Measurements from ENCODE around the gene ERLIN1. TPM values are rescaled to one million over a fixed set of nuclear protein-coding genes. Genes with fewer than 3 reads are reported as not detected.
A peak's percentile ranks its signal among the peaks of the same experiment; 100 is the strongest.

ERLIN1 gene
- total RNA-seq, 6 experiments from 2014 or later = 56.9 to 83.1 (median 74.2) TPM

GRCh38 chr10:100158044-100158805, 27.6 kb downstream of the ERLIN1 start:
- H3K9me3 Mint-ChIP-seq = no peaks in the 10 kb centered on the region
- no peaks in the 10 kb centered on the region for H3K27me3 Mint-ChIP-seq (ENCODE audit: insufficient read depth)
- H3K4me1 Mint-ChIP-seq (ENCODE audit: low read depth) = peaks cover 17% of the 10 kb centered on the region
- TF ChIP-seq CTCF (IDR thresholded peaks at IDR 0.05) = no peak
- no peak for DNase-seq
- no peak overlapping the region for H3K4me3 Mint-ChIP-seq
- no peak overlapping the region for H3K27ac Mint-ChIP-seq
- peaks cover 57% of the 10 kb centered on the region for H3K36me3 Mint-ChIP-seq (ENCODE audit: low read depth)

- H3K27ac Mint-ChIP-seq = no peak overlapping the region
- H3K27me3 Mint-ChIP-seq (ENCODE audit: insufficient read depth) = no peaks in the 10 kb centered on the region
- DNase-seq = no peak
- no peak overlapping the region for H3K4me3 Mint-ChIP-seq
- no peak for TF ChIP-seq CTCF (IDR thresholded peaks at IDR 0.05)
- H3K9me3 Mint-ChIP-seq = no peaks in the 10 kb centered on the region
- peaks cover 63% of the 10 kb centered on the region for H3K36me3 Mint-ChIP-seq (ENCODE audit: low read depth)
- peaks cover 18% of the 10 kb centered on the region for H3K4me1 Mint-ChIP-seq (ENCODE audit: low read depth)
Measured at GRCh38 chr10:100157156-100157555, 28.7 kb downstream of the ERLIN1 start.

- no peak for DNase-seq
- Mint-ChIP-seq H3K36me3 (ENCODE audit: low read depth) (peaks cover 68% of the 10 kb centered on the region), H3K27me3 (ENCODE audit: insufficient read depth) (no peaks in the 10 kb centered on the region), H3K9me3 (no peaks in the 10 kb centered on the region), H3K4me3 (no peak overlapping the region), H3K4me1 (ENCODE audit: low read depth) (peaks cover 18% of the 10 kb centered on the region), H3K27ac (no peak overlapping the region)
- TF ChIP-seq CTCF (IDR thresholded peaks at IDR 0.05) = no peak
Measured at GRCh38 chr10:100155936-100156335, 29.9 kb downstream of the ERLIN1 start.

- Mint-ChIP-seq H3K27ac (no peak overlapping the region), H3K9me3 (no peaks in the 10 kb centered on the region), H3K27me3 (ENCODE audit: insufficient read depth) (no peaks in the 10 kb centered on the region), H3K4me3 (no peak overlapping the region; the same call in 1 of the 2 replicates), H3K36me3 (ENCODE audit: low read depth) (peaks cover 71% of the 10 kb centered on the region), H3K4me1 (ENCODE audit: low read depth) (peaks cover 20% of the 10 kb centered on the region)
- no peak for DNase-seq
- TF ChIP-seq CTCF (IDR thresholded peaks at IDR 0.05) = no peak
Measured at GRCh38 chr10:100154666-100155065, 31.2 kb downstream of the ERLIN1 start.

GRCh38 chr10:100153239-100153825, 32.5 kb downstream of the ERLIN1 start:
- Mint-ChIP-seq H3K27ac (peak overlapping the region; percentile 2; the same call in 1 of the 2 replicates), H3K9me3 (no peaks in the 10 kb centered on the region), H3K27me3 (ENCODE audit: insufficient read depth) (no peaks in the 10 kb centered on the region; the same call in 1 of the 2 replicates), H3K4me1 (ENCODE audit: low read depth) (peaks cover 34% of the 10 kb centered on the region), H3K4me3 (no peak overlapping the region), H3K36me3 (ENCODE audit: low read depth) (peaks cover 69% of the 10 kb centered on the region)
- TF ChIP-seq CTCF (IDR thresholded peaks at IDR 0.05) = no peak
- DNase-seq = no peak

Measured in HFFc6 (cell line).